ENCODE data around the gene TK1.

Gene TK1

GRCh38 chr17:78130090-78130436 lies 56.8 kb downstream of the TK1 start:
- CTCF ChIA-PET: interaction anchor here (1.6 kb wide), 1 partner anchor 9 kb away, joined by 5 read pairs; no protein-coding TSS in a partner anchor
- POLR2A ChIA-PET (ENCODE audit: low non-redundant PET): no interaction called here

GRCh38 chr17:78129351-78130089 lies 57.3 kb downstream of the TK1 start:
- CTCF ChIA-PET: interaction anchor here (0.6 to 1.6 kb wide), 2 partner anchors 9 to 702 kb away, joined by 5 read pairs; no protein-coding TSS in a partner anchor
- POLR2A ChIA-PET (ENCODE audit: low non-redundant PET): interaction anchor here (0.6 kb wide), 1 partner anchor 62 kb away, joined by 3 read pairs; no protein-coding TSS in a partner anchor
- no peak for DNase-seq (ENCODE audit: low spot score)
- peak overlapping the region; percentile 68 for H3K27ac ChIP-seq
- TF ChIP-seq CTCF (conservative IDR thresholded peaks at IDR 0.05; ENCODE audit: low read depth): no peak

More at GRCh38 chr17:78130090-78130436, 56.8 kb downstream of the TK1 start:
- no peak for DNase-seq (ENCODE audit: low spot score)
- peak overlapping the region; percentile 68 for H3K27ac ChIP-seq
- no peak for TF ChIP-seq CTCF (conservative IDR thresholded peaks at IDR 0.05; ENCODE audit: low read depth)

- ChIA-PET POLR2A (ENCODE audit: low non-redundant PET) (interaction anchor here (0.6 to 0.9 kb wide), 4 partner anchors 40 to 91 kb away, joined by 3 to 4 read pairs (median 3); no protein-coding TSS in a partner anchor), CTCF (interaction anchor here (0.7 to 1.6 kb wide), 3 partner anchors 10 to 48 kb away, joined by 3 to 6 read pairs (median 5); no protein-coding TSS in a partner anchor)
- no peak for TF ChIP-seq CTCF (conservative IDR thresholded peaks at IDR 0.05; ENCODE audit: low read depth)
- peak within 1 kb of the TSS; percentile 68 for H3K27ac ChIP-seq
- DNase-seq (ENCODE audit: low spot score): peak; percentile 89
Measured at GRCh38 chr17:78128551-78129350, 58.1 kb downstream of the TK1 start, which contains the start of gene TMC6. Gene TMC6, minus strand, starts transcription at chr17:78128755. Its CDS starts 1,923 bp downstream, at chr17:78126832.

- CTCF ChIA-PET: interaction anchor here (0.5 to 1.5 kb wide), 6 partner anchors 16 to 282 kb away, joined by 3 to 7 read pairs (median 3); partner anchors contain the start of genes AFMID and TK1
Measured at GRCh38 chr17:78127888-78128550, 58.8 kb downstream of the TK1 start.

GRCh38 chr17:78127239-78127887 lies 59.5 kb downstream of the TK1 start:
- peak overlapping the region; percentile 68 for H3K27ac ChIP-seq
- POLR2A ChIA-PET (ENCODE audit: low non-redundant PET): interaction anchor here (0.9 kb wide), 2 partner anchors 11 to 42 kb away, joined by 3 to 11 read pairs; no protein-coding TSS in a partner anchor
- DNase-seq (ENCODE audit: low spot score): no peak

More at GRCh38 chr17:78127888-78128550, 58.8 kb downstream of the TK1 start:
- H3K27ac ChIP-seq: peak overlapping the region; percentile 68
- DNase-seq (ENCODE audit: low spot score): peak; percentile 62
- POLR2A ChIA-PET (ENCODE audit: low non-redundant PET): interaction anchor here (0.6 to 0.9 kb wide), 4 partner anchors 12 to 92 kb away, joined by 3 to 11 read pairs (median 4); no protein-coding TSS in a partner anchor
- TF ChIP-seq CTCF (conservative IDR thresholded peaks at IDR 0.05; ENCODE audit: low read depth): no peak

More at GRCh38 chr17:78127239-78127887, 59.5 kb downstream of the TK1 start:
- TF ChIP-seq CTCF (conservative IDR thresholded peaks at IDR 0.05; ENCODE audit: low read depth): no peak
- CTCF ChIA-PET: interaction anchor here (0.5 to 1.5 kb wide), 7 partner anchors 15 to 282 kb away, joined by 3 to 7 read pairs (median 5); partner anchors contain the start of genes AFMID and TK1

Measured in RWPE1 (cell line).